OCI-LY7 (cell line): ENCODE measurements around the gene FMO2. TPM values are rescaled to one million over a fixed set of nuclear protein-coding genes. Genes with fewer than 3 reads are reported as not detected.

Source experiments
- BruUV-seq: library from RNA; stranded (reverse); fragments of 400-500 nt; replicated peaks from 2 replicates; lab custom pipeline; 2021; lab: Mats Ljungman, UMichigan
- CTCF ChIA-PET: fragments of 300-600 bp; sonication (Branson Sonifier 250); formaldehyde crosslinking; loops from one replicate; lab custom pipeline; 2022; ENCODE audit warnings: antibody characterized with exemption; ENCODE audit not compliant: unreplicated experiment; lab: Charles Lee
- POLR2A ChIA-PET: fragments of 300-600 bp; sonication (Branson Sonifier 250); formaldehyde crosslinking; loops from one replicate; lab custom pipeline; 2022; ENCODE audit warnings: antibody characterized with exemption; lab: Charles Lee
- DNase-seq: peaks from one replicate; pipeline ENCODE4 v3.0.0-alpha.2; 2015; ENCODE audit warnings: low spot score
- H2AFZ ChIP-seq: fragments of 200-600 bp; sonication (generic), shearing (Covaris generic); 2 replicates; pipeline ENCODE4 v1.6.1; 2014; ENCODE audit warnings: mild to moderate bottlenecking, antibody characterized with exemption, low read length, moderate library complexity
- H3K27ac ChIP-seq: fragments of 200-600 bp; sonication (generic); 2 replicates; pipeline ENCODE4 v1.5.1; 2014; ENCODE audit warnings: mixed run types, low read depth, mild to moderate bottlenecking, moderate library complexity, low read length, inconsistent platforms; ENCODE audit not compliant: poor library complexity, severe bottlenecking
- H3K36me3 ChIP-seq: fragments of 200-600 bp; sonication (generic); 2 replicates; pipeline ENCODE4 v1.6.1; 2014; ENCODE audit warnings: mild to moderate bottlenecking, antibody characterized with exemption, low read length, moderate library complexity, mixed read lengths; ENCODE audit not compliant: insufficient read depth
- H3K4me1 ChIP-seq: fragments of 200-600 bp; sonication (generic); 2 replicates; pipeline ENCODE4 v1.5.1; 2014; ENCODE audit warnings: mild to moderate bottlenecking, low read length; ENCODE audit not compliant: insufficient read depth, poor library complexity, severe bottlenecking
- H3K4me2 ChIP-seq: fragments of 200-600 bp; sonication (generic); 2 replicates; pipeline ENCODE4 v1.6.1; 2014; ENCODE audit warnings: mild to moderate bottlenecking, low read length
- H3K4me3 ChIP-seq: fragments of 200-600 bp; sonication (generic); 2 replicates; pipeline ENCODE4 v1.5.1; 2014; ENCODE audit warnings: mild to moderate bottlenecking, low read depth, low read length; ENCODE audit not compliant: poor library complexity, severe bottlenecking
- H3K79me2 ChIP-seq: fragments of 200-600 bp; sonication (generic); 2 replicates; pipeline ENCODE4 v1.6.1; 2016; ENCODE audit warnings: low read depth, mild to moderate bottlenecking, low read length, moderate library complexity, mixed read lengths; ENCODE audit not compliant: insufficient read depth
- H3K9me2 ChIP-seq: fragments of 200-600 bp; sonication (generic); 2 replicates; pipeline ENCODE4 v1.6.1; 2016; ENCODE audit warnings: mild to moderate bottlenecking, low read length, mixed read lengths; ENCODE audit not compliant: insufficient read depth
- H3K9me3 ChIP-seq: fragments of 200-600 bp; sonication (generic); 2 replicates; pipeline ENCODE4 v1.6.1; 2014; ENCODE audit warnings: mild to moderate bottlenecking, mixed run types, low read length, mixed read lengths
- H4K20me1 ChIP-seq: fragments of 200-600 bp; sonication (generic); 2 replicates; pipeline ENCODE4 v1.6.1; 2014; ENCODE audit warnings: mild to moderate bottlenecking, antibody characterized with exemption, low read length, moderate library complexity, mixed read lengths; ENCODE audit not compliant: insufficient read depth
- CTCF ChIP-seq: fragments of 200-600 bp; sonication (generic); conservative IDR thresholded peaks from 2 replicates; pipeline ENCODE4 v1.5.1; 2014; ENCODE audit warnings: mild to moderate bottlenecking, antibody characterized with exemption, low read length, moderate library complexity, mixed read lengths
- EZH2phosphoT487 ChIP-seq: fragments of 200-600 bp; sonication (generic); IDR thresholded peaks from 2 replicates; pipeline ENCODE4 v1.6.1; 2018; ENCODE audit warnings: low read depth, borderline replicate concordance, mild to moderate bottlenecking, mixed run types, antibody characterized with exemption, low read length, moderate library complexity, mixed read lengths
- intact Hi-C: fragments of 100-400 bp; cut with micrococcal nuclease; formaldehyde crosslinking; loops from one replicate; pipeline ENCODE4 v1.10.0; 2022; ENCODE audit not compliant: unreplicated experiment
- total RNA-seq, 2 experiments: library from RNA; depleted of rRNA in 1 of 2; stranded (reverse); fragments of >200 nt in 1 of 2; shearing (Covaris generic) in 1 of 2; gene quantifications; 2 replicates each; pipeline ENCODE4 v1.2.3, GENCODE V29; 2014 to 2022

Gene FMO2
- total RNA-seq, 2 experiments from 2014 or later = not detected

DNA sequence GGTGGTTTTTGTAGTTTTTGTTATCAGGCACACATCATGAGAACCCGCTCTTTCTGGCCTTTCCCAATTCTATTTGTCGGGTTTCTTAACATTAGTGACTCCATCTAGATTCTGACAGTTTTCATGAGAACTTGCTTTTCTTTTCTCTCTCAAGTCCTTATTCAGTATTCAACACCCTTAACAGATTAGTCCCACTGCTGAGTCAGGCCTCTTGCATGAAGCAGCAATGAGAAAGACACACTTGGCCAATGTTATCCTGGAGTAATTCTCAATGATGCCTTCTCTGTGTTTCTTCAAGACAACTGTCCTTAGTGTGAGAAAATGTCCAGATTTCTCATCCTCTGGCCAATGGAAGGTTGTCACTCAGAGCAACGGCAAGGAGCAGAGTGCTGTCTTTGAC lies 11.3 kb downstream of the FMO2 start:
- H3K4me2 ChIP-seq = no peak overlapping the region
- BruUV-seq = no TSS peak
- no peak overlapping the region for H3K27ac ChIP-seq
- no peak for DNase-seq
- H3K36me3 ChIP-seq = no peaks in the 10 kb centered on the region
- no peak overlapping the region for H3K4me3 ChIP-seq
- H3K9me2 ChIP-seq = no peaks in the 10 kb centered on the region
- TF ChIP-seq CTCF (no peak), EZH2phosphoT487 (no peak)
- no peaks in the 10 kb centered on the region for H4K20me1 ChIP-seq
- H3K4me1 ChIP-seq = no peaks in the 10 kb centered on the region
- no peak overlapping the region for H2AFZ ChIP-seq
- ChIA-PET CTCF (no interaction called here), POLR2A (no interaction called here)
- H3K9me3 ChIP-seq = no peaks in the 10 kb centered on the region
- intact Hi-C loops = no loop called here
- no peaks in the 10 kb centered on the region for H3K79me2 ChIP-seq

DNA sequence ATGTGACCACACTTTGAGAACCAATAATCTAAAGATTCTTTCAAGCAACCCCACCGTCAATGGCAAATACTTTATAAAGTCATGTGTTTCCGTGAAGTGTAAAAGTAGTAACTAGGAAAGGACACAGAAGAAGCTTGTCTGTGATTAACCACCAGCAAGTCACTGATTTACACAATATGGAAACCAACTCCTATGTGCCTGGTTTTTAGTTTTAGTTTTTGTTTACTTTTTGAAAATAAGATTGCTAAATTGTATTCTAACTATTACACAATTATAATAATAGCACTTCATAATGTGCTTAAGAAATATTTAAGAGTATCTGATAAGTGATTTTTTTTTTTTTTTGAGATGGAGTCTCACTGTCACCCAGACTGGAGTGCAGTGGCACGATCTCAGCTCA lies 13.0 kb downstream of the FMO2 start:
- Histone ChIP-seq H3K4me2 (no peak overlapping the region), H4K20me1 (no peaks in the 10 kb centered on the region), H3K4me3 (no peak overlapping the region), H3K79me2 (no peaks in the 10 kb centered on the region), H3K4me1 (no peaks in the 10 kb centered on the region), H2AFZ (no peak overlapping the region), H3K9me3 (no peaks in the 10 kb centered on the region), H3K27ac (no peak overlapping the region), H3K9me2 (no peaks in the 10 kb centered on the region), H3K36me3 (no peaks in the 10 kb centered on the region)
- TF ChIP-seq CTCF (no peak), EZH2phosphoT487 (no peak)
- no TSS peak for BruUV-seq
- ChIA-PET POLR2A (no interaction called here), CTCF (no interaction called here)
- intact Hi-C loops = no loop called here
- no peak for DNase-seq

DNA sequence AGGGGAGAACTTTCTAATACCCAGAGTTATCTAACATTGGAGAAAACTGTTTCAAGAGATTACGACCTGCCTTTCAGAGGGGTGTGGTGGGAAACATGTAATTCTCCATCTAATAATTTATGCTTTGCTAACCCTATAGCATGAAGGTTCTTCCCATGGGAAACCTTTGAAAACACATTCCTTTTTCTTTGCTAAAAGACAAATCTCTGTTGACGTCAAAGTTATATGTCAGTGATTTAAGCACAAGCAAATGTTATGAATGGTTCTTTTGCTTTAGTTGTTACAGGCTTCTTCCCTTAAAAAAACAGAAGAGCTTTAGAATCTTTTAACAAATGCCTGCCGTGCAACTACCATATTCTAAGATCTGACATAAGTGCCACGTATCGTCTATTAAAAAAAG lies 19.2 kb downstream of the FMO2 start:
- H3K9me2 ChIP-seq = no peaks in the 10 kb centered on the region
- no peaks in the 10 kb centered on the region for H3K4me1 ChIP-seq
- BruUV-seq = no TSS peak
- TF ChIP-seq CTCF (no peak), EZH2phosphoT487 (no peak)
- H3K27ac ChIP-seq = no peak overlapping the region
- no peak for DNase-seq
- no peak overlapping the region for H2AFZ ChIP-seq
- H4K20me1 ChIP-seq = no peaks in the 10 kb centered on the region
- no peak overlapping the region for H3K4me2 ChIP-seq
- H3K36me3 ChIP-seq = no peaks in the 10 kb centered on the region
- H3K4me3 ChIP-seq = no peak overlapping the region
- CTCF ChIA-PET = no interaction called here
- intact Hi-C loops = no loop called here
- H3K79me2 ChIP-seq = no peaks in the 10 kb centered on the region
- POLR2A ChIA-PET = no interaction called here
- no peaks in the 10 kb centered on the region for H3K9me3 ChIP-seq
